ENCODE measurements around the gene KCNN3.

KCNN3 gene

DNA sequence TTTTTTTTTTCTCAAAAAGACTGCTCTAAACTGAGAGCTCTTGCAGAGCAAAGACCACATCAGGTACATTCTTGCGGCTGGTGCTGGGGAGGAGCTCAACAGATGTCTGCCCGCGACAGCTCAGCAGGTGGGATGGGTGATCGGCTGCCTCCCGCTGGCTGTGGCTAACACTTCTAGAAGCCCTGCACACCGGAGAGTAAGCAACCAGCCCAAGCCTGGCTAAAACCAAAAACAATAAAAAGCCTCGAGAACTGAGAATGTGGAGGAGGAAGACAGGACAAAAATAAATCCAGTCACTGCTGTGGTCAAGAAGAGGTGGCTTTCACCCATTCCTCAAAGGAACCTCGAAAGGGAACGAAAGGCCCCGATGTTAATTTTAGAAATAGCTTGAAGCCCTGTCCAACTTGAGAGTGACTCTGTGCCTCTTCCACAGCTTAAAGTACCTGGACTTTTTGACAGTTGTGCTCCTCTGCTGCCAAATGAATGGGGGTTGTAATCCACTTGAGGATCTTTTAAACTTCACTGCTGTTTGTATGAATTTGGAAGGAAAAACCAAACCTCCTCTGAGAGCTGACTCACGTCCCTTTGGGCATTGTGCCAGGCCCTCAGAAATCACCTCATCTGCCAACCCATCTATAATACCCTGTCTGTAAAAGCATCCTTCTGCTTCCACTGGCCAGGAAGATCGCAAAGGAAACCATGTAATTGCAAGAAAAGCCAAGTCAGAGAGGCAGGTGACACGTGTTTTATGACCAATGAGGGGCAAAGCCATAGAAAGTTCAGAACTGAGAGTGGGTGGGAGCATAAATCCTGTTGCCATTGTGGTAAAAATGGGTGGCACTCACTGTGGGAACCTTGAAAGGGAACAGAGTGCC, 78.6 kb downstream of the KCNN3 start:
- DNase-seq (ENCODE audit: low spot score): peak; percentile 74

DNA sequence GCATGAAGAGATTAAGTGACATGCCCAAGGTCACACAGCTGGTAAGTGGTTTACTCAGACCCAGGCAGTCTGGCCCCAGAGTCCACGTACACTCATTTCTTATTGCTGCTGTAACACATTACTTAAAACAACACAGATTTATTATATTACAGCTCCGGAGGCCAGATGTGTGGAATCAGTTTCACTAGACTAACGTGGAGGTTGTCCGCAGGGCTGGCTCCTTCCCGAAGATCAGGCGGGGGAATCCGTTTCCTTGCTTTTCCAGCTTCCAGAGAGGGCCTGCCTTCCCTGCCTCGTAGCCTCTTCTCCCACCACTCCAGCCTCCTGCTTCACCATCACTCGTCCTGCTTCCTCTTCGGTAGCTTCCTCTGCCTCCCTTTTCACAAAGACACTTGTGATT, 81.2 kb downstream of the KCNN3 start:
- DNase-seq (ENCODE audit: low spot score): no peak

DNA sequence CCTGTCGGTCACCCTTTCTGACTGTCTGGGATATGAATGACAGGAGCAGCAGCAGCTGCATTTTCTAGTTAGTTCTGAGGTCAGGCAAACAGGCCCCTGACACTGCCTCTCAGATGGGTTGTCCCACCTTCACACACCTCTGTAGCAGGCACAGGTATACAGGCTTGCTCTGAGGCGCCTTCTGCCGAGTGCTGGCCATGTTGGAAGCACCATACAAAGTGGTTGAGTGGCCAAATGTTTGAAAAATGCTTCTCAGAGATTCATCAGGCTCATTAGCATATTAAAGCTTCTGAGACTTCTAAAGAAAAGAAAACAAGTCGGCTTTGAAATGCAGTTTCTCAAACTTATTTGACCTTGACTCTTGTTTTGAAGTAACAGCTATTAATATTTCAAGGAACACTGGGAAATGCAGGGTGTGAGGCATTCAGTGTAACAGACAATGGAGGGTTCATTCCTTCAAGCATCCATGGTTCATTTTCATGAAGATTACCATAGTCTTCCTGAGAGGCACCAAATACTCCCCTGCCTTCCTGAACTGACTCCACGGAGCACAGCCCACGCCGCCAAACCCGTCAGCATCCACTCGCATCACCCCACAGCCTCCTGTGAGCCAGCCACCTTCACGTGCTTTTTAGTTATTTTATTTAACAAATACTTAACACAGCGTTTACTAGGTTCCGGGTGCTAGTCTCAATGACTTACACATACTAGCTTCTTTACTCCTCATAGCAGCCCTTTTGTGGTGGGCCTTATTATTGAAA, 81.8 kb downstream of the KCNN3 start:
- DNase-seq (ENCODE audit: low spot score): no peak

DNA sequence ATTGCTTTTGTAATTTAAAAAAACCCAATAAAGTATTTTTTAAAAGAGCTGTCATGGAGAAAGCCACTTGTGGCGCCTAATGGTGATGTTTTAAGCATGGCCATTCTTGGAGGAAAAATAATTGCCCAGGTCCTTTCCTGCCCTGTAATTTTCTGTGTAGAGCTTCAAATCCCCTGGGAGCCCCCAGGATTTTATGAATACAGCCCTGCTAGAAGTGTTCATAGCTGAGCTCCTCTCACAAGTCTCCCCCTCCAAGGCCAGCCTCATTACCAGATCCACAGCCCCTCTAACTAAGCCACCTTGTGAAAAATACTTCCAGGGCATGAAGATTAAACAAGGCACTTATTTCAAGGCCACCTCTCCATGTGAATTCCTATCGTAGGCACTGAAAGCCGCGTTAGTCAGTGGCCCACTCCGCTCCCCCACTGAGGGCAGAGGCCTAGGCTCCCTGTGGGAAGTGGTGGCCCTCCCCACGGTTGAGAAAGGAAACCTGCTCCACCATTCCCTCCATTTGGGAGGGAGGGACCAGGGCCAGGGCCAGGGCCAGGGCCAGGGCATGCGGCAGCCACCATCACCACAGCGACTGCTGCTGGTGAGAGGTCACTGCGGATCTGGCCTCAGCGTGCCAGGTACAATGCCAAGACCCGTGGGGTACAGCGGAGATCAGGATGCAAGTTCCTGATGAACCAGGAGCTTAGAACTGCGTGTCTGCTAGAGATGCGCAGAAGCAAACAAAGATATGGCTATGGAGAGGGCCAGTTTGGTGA, 83.1 kb downstream of the KCNN3 start:
- DNase-seq (ENCODE audit: low spot score): no peak

DNA sequence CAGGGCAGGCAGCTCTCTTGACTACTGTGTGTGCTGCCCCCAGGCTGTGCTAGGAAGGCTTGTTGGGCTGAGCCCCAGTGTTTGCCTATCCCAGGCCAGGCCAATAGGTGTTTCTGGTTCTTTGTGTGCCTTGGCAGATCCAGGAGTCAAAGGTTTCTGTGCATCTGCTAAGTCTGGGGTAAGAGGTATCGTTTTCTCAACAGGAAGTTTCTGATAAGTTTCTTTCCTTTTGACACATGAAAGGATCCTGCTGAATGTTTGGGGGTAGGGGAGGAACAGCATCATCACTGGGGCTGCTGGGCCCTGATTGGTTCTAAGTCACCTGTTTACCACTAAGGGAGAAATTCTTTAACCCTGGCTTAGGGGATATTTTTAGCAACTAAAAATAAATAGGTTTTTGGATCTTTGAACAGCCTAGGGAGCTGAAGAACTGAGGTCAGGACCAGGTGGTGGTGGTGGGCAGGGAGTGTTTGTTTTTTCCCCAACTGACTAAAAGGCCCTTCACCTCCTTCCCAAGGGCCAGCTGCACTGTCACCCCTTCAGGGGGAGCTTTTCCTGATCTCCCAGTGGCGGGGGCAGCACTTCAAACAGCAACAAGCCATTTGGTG, 85.1 kb downstream of the KCNN3 start:
- no peak for DNase-seq (ENCODE audit: low spot score)

DNA sequence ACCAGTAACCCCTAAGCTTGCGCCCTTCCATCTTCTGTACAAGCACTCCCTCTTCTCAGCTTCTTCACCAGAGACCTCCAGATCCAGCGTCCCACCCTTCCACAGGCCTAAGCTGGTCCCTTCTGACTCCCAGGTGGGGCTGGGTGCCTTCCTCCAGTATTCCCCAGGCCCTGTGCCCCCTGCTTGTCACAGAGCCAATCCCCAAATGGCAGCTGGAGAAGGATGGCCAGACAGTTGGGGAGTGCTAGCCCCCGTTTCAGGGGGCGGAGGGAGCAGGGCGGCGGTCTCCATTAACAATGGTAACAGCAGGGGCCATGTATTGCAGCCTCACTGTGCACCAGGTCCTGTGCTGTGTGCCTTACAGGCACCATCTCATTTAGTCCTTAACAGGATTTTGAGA, 85.7 kb downstream of the KCNN3 start:
- no peak for DNase-seq (ENCODE audit: low spot score)

DNA sequence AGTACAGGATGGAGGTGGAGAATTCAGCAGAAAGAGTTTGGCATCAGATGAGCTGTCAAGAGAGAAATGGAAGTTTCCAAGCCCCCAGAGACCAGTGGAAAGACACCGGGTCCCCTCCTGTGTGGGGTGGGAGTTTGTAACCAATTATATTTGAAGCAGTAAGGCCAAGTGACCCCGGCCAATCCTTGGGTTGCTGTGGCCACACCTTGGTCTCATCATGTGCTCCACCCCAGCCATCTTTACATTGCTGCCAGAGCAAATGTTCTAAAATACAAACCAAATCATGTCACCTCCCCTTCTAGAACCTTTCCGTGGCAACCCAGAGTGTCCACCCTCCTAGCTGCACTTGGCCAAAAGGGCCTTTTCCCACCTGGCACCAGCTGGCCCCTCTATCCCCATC, 86.1 kb downstream of the KCNN3 start:
- no peak for DNase-seq (ENCODE audit: low spot score)

DNA sequence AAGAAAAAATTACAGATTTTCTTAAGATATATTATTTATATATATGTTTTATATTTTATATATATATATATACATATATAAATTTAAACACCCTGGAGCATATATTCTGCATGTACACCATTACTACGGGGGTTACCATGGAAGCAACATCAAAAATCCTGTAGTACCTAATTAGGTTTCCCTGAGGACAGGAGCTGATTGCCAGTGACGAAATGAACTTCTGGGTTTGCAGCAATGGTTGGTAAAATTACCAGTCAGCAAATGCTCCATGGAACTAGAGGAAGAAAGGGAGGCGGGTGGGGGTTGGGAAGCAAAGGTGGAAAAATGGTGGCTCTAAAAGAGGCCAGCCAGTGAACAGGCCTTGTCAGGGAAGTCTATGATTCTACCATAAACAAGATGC, 89.5 kb downstream of the KCNN3 start:
- no peak for DNase-seq (ENCODE audit: low spot score)

DNA sequence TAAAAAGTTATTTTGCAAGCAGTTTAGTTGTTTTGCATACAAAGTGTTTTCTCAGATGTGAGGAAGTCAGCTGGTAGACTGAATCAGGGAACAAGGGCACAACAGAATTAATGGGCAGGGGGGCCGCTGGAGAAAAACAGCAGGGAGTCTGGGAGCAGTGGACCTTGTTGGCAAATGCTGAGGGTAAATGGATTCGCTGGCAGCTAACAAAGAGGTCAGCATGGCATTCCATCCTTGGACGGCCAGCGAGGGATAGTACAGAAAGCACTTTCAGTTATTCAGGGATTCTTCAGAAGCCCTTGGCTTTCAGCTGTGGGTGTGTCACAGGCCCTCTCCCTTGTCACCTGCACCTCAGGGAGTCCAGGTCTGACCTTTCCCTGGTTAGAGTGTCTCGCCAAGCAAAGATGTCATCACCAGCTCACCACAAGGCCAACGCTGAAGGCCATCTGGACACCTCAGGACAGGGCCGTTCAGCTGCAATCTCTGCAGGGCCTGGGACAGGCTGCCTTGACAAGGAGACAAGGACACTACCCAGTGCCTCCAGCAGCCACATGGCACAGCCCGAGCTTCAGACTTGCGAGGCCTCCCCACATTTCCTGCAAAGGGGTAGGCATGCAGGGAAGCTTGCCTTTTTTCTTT, 90.4 kb downstream of the KCNN3 start:
- no peak for DNase-seq (ENCODE audit: low spot score)

DNA sequence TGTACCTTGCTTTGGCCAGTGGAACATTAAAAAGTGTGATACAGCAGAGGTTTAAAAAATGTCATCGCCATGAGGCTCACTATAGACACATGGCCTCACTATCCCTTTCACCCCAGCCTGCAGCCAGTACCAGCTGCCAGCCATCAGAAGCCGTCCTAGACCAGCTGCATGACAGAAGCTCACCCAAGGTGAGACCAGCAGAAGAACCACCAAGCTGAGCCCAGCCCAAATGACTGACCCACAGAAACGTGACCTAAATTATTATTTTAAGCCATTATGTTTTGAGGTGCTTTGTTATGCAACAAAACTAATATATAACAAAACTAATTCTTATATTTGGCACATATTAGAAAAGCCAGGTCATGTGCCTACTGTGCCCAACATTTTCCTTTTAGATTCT, 91.1 kb downstream of the KCNN3 start:
- DNase-seq (ENCODE audit: low spot score): no peak

DNA sequence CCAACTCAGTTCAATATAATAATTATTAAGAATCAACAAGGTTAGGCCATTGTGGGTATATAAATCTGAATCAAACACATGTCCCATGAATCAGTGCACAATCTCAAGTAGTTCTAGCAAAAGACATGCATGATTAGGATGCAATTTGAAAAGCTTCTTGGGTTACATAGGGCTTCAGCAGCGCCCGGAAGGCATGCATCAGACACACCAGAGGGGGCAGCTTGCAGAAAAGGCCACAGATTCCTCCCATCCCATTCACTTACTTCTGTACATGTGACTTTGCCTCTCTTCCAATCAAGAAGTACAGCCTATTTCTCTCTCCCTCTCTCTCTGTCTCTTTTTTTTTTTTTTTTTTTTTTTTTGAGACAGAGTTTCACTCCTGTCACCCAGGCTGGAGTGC, 91.8 kb downstream of the KCNN3 start:
- no peak for DNase-seq (ENCODE audit: low spot score)

DNA sequence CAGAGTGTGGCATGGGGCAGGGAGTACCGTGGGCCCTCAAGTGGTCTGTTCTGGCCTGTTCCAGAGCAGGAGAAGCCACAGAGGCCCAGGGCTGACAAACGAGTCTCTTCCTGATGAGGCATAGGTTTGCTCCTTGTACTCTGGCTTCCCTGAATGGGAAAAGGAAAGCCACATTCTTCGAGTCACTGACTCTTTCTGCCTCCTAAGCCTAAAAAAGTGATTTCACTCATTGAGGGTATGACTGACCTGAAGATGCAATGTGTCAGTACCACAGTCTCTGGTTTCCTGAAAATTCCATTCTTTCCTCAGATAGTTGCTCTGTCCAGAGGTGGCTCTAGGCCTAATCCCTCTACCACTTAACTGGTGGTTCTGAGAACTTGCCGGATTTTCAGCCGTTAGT, 92.3 kb downstream of the KCNN3 start:
- DNase-seq (ENCODE audit: low spot score): no peak

DNA sequence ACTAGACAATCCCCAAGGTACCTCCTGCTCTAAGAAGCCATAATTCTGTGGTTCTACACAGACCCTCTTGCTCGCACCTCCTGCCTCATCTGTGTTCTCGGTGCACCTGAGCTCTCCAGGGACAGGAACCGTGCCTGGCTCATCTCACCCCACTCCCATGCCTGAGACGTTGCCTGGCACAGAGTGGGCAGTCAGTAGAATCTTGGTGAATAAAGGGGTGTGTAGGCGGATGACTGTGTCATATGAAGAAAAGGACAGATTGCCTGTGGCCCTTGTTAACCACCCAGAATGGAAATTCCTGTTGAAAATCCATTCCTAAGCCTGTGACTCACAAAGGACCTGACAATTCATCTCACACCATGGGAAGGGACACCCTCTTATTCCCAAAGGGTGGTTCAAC, 92.9 kb downstream of the KCNN3 start:
- peak; percentile 40 for DNase-seq (ENCODE audit: low spot score)

DNA sequence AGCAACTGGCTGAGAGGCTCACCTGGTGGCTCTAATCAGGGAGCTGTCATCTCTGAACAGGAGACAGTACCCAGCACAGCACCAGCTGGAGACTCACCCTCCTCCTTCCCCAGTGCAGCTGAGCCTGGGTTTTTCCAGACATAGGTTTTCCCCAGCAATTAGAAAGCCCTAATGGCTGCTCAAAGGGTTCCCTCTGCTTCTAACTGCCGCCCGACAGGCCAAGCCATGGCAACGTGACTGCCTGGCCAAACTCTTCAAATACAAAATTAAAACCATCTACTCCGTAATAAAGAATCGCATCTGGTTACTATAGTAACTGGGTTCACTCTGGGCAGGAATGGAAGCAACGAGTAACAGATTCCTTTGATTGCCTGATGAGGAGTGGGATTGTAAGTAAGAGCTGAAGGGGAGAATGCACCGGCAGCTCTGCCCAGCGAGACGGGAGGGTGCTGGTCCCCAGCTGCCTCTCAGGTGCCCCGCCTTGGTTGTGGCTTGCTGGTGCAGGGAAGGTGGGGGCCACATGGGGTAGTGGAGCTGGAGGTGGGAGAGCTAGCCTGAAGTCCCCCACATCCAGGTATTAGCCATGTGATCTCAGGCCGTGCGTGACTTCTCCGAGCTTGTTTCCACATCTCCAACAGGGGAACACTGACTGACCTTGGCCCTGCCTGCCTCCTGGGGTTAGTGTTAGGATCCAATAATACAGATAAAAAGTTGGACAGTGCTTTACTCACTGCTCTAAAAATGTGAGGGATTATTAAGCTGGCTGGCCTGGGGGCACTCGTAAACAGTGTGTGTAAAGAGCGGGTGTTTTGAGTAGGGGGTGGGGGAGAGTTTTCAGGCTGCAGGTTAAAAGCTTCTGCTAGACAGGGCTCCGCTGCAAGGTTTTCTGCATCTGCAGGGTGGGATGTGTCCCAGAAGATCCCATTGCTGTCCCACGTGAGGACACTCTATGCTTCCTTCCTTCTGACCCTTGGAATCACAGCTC, 94.2 kb downstream of the KCNN3 start:
- no peak for DNase-seq (ENCODE audit: low spot score)

DNA sequence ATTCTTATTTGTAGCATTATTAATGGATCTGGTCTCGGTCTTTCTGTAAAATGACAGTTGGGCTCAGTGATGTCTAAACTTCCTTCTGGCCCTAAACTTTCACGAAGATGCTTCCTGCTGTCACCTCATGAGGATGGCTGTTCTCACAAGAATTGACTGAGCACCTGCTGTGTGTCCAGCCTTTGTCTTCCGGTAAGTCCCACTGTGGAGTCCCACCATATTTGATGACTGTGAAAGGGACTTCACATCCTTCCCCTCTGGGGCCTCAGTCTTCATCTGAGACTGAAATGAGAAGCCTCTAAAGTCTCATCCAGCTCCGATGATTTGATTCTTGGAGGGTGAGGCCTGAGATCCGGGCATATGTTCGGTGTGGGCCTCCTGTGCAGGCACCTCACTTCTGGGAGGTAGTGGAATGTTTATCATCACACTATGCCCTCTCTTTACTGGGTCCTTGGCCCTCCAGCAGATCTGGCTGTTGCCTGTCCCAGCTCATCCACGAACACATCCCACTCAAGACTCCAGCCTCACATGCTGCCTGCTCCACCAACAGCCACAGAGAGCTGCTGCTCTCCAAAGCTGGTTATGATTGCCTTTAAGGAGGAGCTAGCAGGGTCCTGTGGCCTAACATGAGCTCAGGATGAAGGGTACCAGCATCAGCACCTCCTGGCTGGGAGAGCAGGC, 95.8 kb downstream of the KCNN3 start:
- no peak for DNase-seq (ENCODE audit: low spot score)

DNA sequence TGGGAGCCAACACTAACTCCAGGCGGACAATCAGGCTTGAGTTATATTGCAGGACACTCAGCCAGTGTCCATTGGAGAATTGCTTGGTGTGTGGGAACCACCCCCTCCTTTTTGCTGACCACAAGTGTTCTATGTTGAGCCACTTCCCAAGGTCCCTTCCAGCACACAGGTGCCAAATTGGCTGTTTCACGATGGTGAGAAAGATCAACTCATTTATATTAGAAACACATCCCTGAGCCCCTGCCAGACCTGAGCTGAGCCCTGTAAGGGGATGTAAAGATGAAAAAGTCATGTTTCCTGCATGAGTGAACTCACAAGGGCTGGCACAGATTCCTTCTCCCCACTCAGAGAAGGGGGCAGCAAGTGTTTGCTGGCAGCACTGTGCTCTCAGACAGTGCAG, 96.5 kb downstream of the KCNN3 start:
- no peak for DNase-seq (ENCODE audit: low spot score)

DNA sequence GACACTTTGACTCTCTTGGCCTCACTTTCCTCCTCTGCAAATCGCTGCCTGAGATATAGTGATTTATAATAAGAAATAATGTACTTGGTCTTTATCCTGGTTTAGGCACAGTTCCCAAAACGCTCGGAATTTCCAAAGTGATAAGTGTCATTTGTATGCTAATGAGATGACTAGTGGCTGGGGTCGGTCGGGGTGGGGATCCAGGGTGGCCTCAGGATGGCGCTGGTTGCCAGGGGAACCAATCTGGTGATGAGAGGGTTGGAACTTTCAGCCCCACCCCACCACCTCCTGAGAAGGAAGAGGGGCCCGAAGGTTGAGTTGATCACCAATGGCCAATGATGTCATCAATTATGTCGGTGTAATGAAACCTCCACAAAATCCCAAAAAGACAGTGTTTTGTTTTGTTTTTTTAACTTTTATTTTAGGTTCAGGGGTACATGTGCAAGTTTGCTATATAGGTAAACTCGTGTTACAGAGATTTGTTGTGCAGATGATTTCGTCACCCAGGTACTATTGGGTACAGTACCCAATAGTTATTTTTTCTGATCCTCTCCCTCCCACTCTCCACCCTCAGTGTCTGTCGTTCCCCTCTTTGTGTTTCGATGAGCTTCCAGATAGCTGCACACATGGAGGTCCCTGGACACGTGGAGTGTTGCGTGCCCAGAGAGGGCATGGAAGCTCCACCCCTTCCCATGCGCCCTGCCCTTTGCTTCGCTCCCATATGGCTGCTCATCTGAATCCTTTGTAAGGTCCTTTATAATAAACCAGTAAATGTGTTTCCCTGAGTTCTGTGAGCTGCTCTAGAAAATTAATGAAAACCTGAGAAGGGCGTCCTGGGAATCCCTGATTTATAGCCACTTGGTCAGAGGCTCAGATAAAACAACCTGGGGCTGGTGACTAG, 97.2 kb downstream of the KCNN3 start:
- no peak for DNase-seq (ENCODE audit: low spot score)

DNA sequence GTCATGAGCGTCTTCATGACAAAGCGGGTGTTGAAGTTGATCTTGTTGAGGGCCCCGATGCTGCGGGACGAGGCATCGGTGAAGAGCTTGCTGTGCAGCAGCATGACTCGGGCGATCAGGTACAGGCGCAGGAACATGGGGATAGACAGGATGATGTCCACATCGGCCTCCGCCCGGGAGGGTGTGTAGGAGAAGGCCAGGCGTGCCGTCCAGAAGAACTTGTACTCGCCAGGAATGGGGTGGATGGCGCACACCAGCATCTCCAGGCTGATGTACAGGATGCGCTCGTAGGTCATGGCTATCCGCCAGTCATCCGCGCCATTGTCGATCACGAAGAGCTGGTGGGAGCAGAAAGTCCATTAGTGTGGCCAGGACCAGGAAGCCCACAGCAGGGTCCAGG, 98.0 kb downstream of the KCNN3 start:
- DNase-seq (ENCODE audit: low spot score): no peak

Data from SW480 (cell line).